ENCODE measurements around the gene FAM83B. TPM values are rescaled to one million over a fixed set of nuclear protein-coding genes. Genes with fewer than 3 reads are reported as not detected.

FAM83B gene
- total RNA-seq, 1 experiment from 2014 or later = 5.7 TPM

- no peak overlapping the region for H3K4me3 Mint-ChIP-seq
- Histone ChIP-seq H2BK120ac (ENCODE audit: low read depth, low read length, poor library complexity, severe bottlenecking) (no peak overlapping the region), H2BK5ac (ENCODE audit: insufficient read length, low read length) (no peak overlapping the region), H3K23ac (ENCODE audit: insufficient read length, low read depth, low read length) (no peak overlapping the region), H3K79me2 (ENCODE audit: insufficient read depth, low read length) (no peaks in the 10 kb centered on the region), H3K4ac (ENCODE audit: low read depth, low read length) (no peak overlapping the region), H4K20me1 (ENCODE audit: control insufficient read depth, insufficient read depth, insufficient read length) (no peaks in the 10 kb centered on the region), H2BK20ac (ENCODE audit: low read depth, low read length, poor library complexity, severe bottlenecking) (no peak overlapping the region), H3K27ac (ENCODE audit: insufficient read length, low read depth, low read length) (no peak overlapping the region), H3K18ac (ENCODE audit: insufficient read length, low read depth, low read length) (no peak overlapping the region), H3K79me1 (ENCODE audit: insufficient read depth, low read depth, low read length, poor library complexity, severe bottlenecking) (no peaks in the 10 kb centered on the region), H3K56ac (ENCODE audit: insufficient read length, low read depth, low read length) (no peak overlapping the region), H3K4me1 (ENCODE audit: insufficient read depth, low read length) (peaks cover 3% of the 10 kb centered on the region; the same call in 1 of the 2 replicates), H3T11ph (ENCODE audit: low read length) (no peak overlapping the region), H3K23me2 (ENCODE audit: insufficient read length, low read depth, low read length, poor library complexity, severe bottlenecking) (peaks cover 7% of the 10 kb centered on the region), H3K27me3 (ENCODE audit: insufficient read depth, low read length) (no peaks in the 10 kb centered on the region), H2AK5ac (ENCODE audit: insufficient read length, low read length) (no peak overlapping the region), H4K8ac (replicated peaks; ENCODE audit: insufficient read length, low read depth, low read length) (no peak overlapping the region), H3K4me2 (ENCODE audit: insufficient read depth, insufficient read length, low read length) (no peak overlapping the region), H2BK15ac (ENCODE audit: low read depth, low read length) (no peak overlapping the region), H3K9ac (ENCODE audit: extremely low read depth, insufficient read length, low read length) (no peak overlapping the region), H3K9me3 (ENCODE audit: control insufficient read depth, low read depth, low read length) (no peaks in the 10 kb centered on the region), H4K91ac (ENCODE audit: insufficient read length, low read depth, low read length) (no peak overlapping the region), H2BK12ac (ENCODE audit: insufficient read length, low read depth, low read length) (no peak overlapping the region), H2AFZ (ENCODE audit: low read length) (no peak overlapping the region), H3K14ac (ENCODE audit: insufficient read depth, low read length) (no peak overlapping the region), H4K5ac (ENCODE audit: insufficient read length, low read depth, low read length) (no peak overlapping the region)
- H3K4me1 Mint-ChIP-seq = peaks cover 18 to 22% of the 10 kb centered on the region in 2 experiments
- TF ChIP-seq, protein P1, sequence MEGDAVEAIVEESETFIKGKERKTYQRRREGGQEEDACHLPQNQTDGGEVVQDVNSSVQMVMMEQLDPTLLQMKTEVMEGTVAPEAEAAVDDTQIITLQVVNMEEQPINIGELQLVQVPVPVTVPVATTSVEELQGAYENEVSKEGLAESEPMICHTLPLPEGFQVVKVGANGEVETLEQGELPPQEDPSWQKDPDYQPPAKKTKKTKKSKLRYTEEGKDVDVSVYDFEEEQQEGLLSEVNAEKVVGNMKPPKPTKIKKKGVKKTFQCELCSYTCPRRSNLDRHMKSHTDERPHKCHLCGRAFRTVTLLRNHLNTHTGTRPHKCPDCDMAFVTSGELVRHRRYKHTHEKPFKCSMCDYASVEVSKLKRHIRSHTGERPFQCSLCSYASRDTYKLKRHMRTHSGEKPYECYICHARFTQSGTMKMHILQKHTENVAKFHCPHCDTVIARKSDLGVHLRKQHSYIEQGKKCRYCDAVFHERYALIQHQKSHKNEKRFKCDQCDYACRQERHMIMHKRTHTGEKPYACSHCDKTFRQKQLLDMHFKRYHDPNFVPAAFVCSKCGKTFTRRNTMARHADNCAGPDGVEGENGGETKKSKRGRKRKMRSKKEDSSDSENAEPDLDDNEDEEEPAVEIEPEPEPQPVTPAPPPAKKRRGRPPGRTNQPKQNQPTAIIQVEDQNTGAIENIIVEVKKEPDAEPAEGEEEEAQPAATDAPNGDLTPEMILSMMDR (conservative IDR thresholded peaks at IDR 0.05) = no peak
- H3K27ac Mint-ChIP-seq = no peak overlapping the region
- peaks cover 0 to 4% of the 10 kb centered on the region in 2 experiments; a peak in 3 of 5 replicates for H3K9me3 Mint-ChIP-seq
- peaks cover 16% of the 10 kb centered on the region for H3K27me3 Mint-ChIP-seq (ENCODE audit: low read depth)
- peaks cover 0 to 22% (median 6%) of the 10 kb centered on the region in 3 experiments; a peak in 5 of 7 replicates for H3K36me3 Mint-ChIP-seq (ENCODE audit: insufficient read depth in 1 of 3, low read depth in 3 of 3)
- WGBS (ENCODE audit: extremely low coverage, insufficient read length, low lambda C conversion rate) = no CpG with 5 or more reads among the region's 2 CpGs
- no peak for DNase-seq
Measured at GRCh38 chr6:54850114-54850513, 3.5 kb downstream of the FAM83B start.

Data from H9 (cell line).